DND-41 (cell line): ENCODE data around the gene MISP3.
"Not testable (repeated sequence)": the region's sequence is repeated elsewhere in the genome, so short reads cannot be mapped to it uniquely, and the experiment has no call there.

Experiments used
- ATAC-seq: fragments of 200-7000 bp; cut with Tn5 transposase; 3 replicates; pipeline ENCODE4 v1.9.1; 2021; ENCODE audit warnings: low read depth; ENCODE audit not compliant: insufficient read depth
- DNase-seq: peaks from one replicate; pipeline ENCODE4 v3.0.0-alpha.2; 2020
- H2AFZ ChIP-seq: 2 replicates; pipeline ENCODE4 v1.6.0; 2012; ENCODE audit warnings: low read depth, low read length
- H3K27ac ChIP-seq: 2 replicates; pipeline ENCODE4 v1.5.1; 2012; ENCODE audit warnings: low read length, inconsistent platforms
- H3K27me3 ChIP-seq: fragments of 200-600 bp; sonication (generic); 2 replicates; pipeline ENCODE4 v1.6.0; 2012; ENCODE audit warnings: low read length, mild to moderate bottlenecking, inconsistent platforms; ENCODE audit not compliant: insufficient read depth, poor library complexity
- H3K36me3 ChIP-seq: 2 replicates; pipeline ENCODE4 v1.5.1; 2012; ENCODE audit warnings: low read length, inconsistent platforms; ENCODE audit not compliant: insufficient read depth
- H3K4me1 ChIP-seq: 2 replicates; pipeline ENCODE4 v1.5.1; 2012; ENCODE audit warnings: mild to moderate bottlenecking, low read length; ENCODE audit not compliant: insufficient read depth
- H3K4me2 ChIP-seq: 2 replicates; pipeline ENCODE4 v1.6.0; 2012; ENCODE audit warnings: mild to moderate bottlenecking, moderate library complexity, low read length, inconsistent platforms; ENCODE audit not compliant: insufficient read depth
- H3K4me3 ChIP-seq, 2 experiments: fragments of 200-600 bp in 1 of 2; shearing (Covaris generic) in 1 of 2; 2 replicates each; pipeline ENCODE4 v1.5.1; 2012 to 2016; ENCODE audit warnings: inconsistent platforms in 2 of 2, low read length in 2 of 2, mild to moderate bottlenecking in 2 of 2, low read depth in 1 of 2, moderate library complexity in 1 of 2
- H3K79me2 ChIP-seq: 2 replicates; pipeline ENCODE4 v1.6.0; 2012; ENCODE audit warnings: low read length, inconsistent platforms; ENCODE audit not compliant: insufficient read depth
- H3K9ac ChIP-seq: 2 replicates; pipeline ENCODE4 v1.6.0; 2012; ENCODE audit warnings: low read depth, mild to moderate bottlenecking, inconsistent platforms, low read length, moderate library complexity
- H3K9me3 ChIP-seq: 2 replicates; pipeline ENCODE4 v1.5.1; 2012; ENCODE audit warnings: low read length, moderate library complexity, mild to moderate bottlenecking, inconsistent platforms; ENCODE audit not compliant: insufficient read depth, severe bottlenecking
- H4K20me1 ChIP-seq: 2 replicates; pipeline ENCODE4 v1.6.0; 2012; ENCODE audit warnings: low read length; ENCODE audit not compliant: insufficient read depth
- EZH2 ChIP-seq: IDR thresholded peaks from 3 replicates; pipeline ENCODE4 v1.6.1; 2012; ENCODE audit warnings: borderline replicate concordance, low read depth, mild to moderate bottlenecking, moderate library complexity, low read length, inconsistent platforms; ENCODE audit not compliant: severe bottlenecking
- TF ChIP-seq, protein P1 (sequence below): IDR thresholded peaks from 2 replicates; pipeline ENCODE4 v1.5.1; 2012; ENCODE audit warnings: borderline replicate concordance, low read length, moderate library complexity, mild to moderate bottlenecking; ENCODE audit not compliant: poor library complexity, severe bottlenecking; ENCODE audit errors: extremely low read depth

Gene MISP3

GRCh38 chr19:14072535-14073260, at the start of gene MISP3:
Gene MISP3 (plus strand): TSS chr19:14072786. CDS start chr19:14073310, 524 bp downstream.
- ATAC-seq (peak; percentile 1; the same call in 1 of the 3 replicates), DNase-seq (peak; percentile 26)
- Histone ChIP-seq H3K36me3 (peaks cover 4% of the 10 kb centered on the region; the same call in 1 of the 2 replicates), H3K4me3 (peak within 1 kb of the TSS; percentile 83 to 92), H3K4me2 (peak within 1 kb of the TSS; percentile 85), H3K79me2 (peaks cover 32% of the 10 kb centered on the region), H4K20me1 (peaks cover 4% of the 10 kb centered on the region; the same call in 1 of the 2 replicates), H2AFZ (peak within 1 kb of the TSS; percentile 83), H3K9ac (peak within 1 kb of the TSS; percentile 78), H3K27me3 (peaks cover 17% of the 10 kb centered on the region), H3K4me1 (peaks cover 35% of the 10 kb centered on the region), H3K27ac (peak within 1 kb of the TSS; percentile 80), H3K9me3 (no peaks in the 10 kb centered on the region)
- TF ChIP-seq, protein P1, sequence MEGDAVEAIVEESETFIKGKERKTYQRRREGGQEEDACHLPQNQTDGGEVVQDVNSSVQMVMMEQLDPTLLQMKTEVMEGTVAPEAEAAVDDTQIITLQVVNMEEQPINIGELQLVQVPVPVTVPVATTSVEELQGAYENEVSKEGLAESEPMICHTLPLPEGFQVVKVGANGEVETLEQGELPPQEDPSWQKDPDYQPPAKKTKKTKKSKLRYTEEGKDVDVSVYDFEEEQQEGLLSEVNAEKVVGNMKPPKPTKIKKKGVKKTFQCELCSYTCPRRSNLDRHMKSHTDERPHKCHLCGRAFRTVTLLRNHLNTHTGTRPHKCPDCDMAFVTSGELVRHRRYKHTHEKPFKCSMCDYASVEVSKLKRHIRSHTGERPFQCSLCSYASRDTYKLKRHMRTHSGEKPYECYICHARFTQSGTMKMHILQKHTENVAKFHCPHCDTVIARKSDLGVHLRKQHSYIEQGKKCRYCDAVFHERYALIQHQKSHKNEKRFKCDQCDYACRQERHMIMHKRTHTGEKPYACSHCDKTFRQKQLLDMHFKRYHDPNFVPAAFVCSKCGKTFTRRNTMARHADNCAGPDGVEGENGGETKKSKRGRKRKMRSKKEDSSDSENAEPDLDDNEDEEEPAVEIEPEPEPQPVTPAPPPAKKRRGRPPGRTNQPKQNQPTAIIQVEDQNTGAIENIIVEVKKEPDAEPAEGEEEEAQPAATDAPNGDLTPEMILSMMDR, result no peak
- peak; percentile 94 for TF ChIP-seq EZH2

DNA sequence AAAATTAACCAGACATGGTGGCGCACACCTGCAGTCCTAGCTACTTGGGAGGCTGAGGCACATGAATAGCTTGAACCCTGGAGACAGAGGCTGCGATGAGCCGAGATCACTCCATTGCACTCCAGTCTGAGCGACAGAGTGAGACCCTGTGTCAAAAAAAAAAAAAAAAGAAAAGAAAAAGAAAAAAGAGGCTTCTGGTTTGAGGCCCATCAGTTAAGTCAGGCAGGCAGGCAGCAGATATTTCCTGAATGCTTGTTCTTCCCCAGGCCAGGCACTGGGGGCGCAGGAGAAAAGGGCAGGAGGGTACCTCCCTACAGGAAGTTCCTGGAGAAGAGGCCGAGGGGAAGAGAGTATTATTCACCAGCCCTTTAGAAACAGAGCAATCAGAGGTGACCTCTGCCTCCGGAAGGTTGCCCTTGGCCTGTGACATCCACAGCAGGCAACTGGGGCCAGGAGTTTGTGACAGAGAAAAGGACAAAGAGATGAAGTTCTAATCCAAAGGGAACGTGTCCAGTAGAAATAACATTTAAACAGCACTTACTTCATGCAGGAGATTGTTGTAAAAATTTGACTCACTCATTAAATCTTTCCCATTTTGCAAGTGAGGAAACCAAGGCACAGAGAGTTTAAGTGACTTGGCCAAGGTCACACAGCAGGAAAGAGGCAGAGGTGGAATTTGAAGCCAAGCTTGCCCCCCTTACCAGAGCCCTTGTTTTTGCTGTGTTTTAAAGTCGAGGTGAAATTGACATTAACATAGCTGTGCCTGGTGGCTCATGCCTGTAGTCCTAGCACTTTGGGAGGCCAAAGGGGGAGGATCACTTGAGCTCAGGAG, 49.0 kb upstream of the MISP3 start:
- H3K9ac ChIP-seq, result no peak overlapping the region
- 0 out of 2 replicates have a peak, but pooled peaks cover 6% of the 10 kb centered on the region for H3K36me3 ChIP-seq
- TF ChIP-seq, protein P1, result no peak
- no peak for TF ChIP-seq EZH2
- ATAC-seq, result no peak
- DNase-seq, result no peak
- no peak overlapping the region for H3K27ac ChIP-seq
- no peaks in the 10 kb centered on the region for H3K9me3 ChIP-seq
- no peak overlapping the region for H3K4me2 ChIP-seq
- H3K27me3 ChIP-seq, result no peaks in the 10 kb centered on the region
- H3K4me3 ChIP-seq, result no peak overlapping the region
- no peaks in the 10 kb centered on the region for H3K79me2 ChIP-seq
- H4K20me1 ChIP-seq, result no peaks in the 10 kb centered on the region
- H3K4me1 ChIP-seq, result no peaks in the 10 kb centered on the region
- H2AFZ ChIP-seq, result no peak overlapping the region

DNA sequence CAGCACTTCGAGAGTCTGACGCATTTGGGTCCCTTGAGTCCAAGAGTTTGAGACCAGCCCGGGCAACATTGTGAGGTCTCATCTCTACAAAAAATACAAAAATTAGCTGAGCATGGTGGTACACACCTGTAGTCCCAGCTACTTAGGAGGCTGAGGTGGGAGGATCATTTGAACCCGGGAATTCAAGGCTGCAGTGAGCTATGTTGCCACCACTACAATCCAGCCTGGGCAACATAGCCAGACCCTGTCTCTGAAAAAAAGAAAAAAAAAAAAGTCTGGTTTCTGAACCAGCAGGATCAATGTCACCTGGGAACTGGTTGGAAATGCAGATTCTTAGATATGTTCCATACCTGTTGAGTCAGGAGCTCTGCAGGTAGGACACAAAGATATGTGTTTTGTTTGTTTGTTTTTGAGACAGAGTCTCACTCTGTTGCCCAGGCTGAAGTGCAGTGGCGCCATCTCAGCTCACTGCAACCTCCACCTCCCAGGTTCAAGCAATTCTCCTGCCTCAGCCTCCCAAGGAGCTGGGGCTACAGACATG, 45.9 kb upstream of the MISP3 start:
- not testable (repeated sequence) for H3K9me3 ChIP-seq, H3K79me2 ChIP-seq, H3K9ac ChIP-seq, H3K27ac ChIP-seq, H3K36me3 ChIP-seq, DNase-seq, ATAC-seq, H3K4me2 ChIP-seq, H2AFZ ChIP-seq, H3K4me3 ChIP-seq, H3K27me3 ChIP-seq, H4K20me1 ChIP-seq
- peaks cover 14% of the 10 kb centered on the region for H3K4me1 ChIP-seq
